Measurements from ENCODE around the gene EEF1AKMT4. TPM values are rescaled to one million over a fixed set of nuclear protein-coding genes. Genes with fewer than 3 reads are reported as not detected.

The EEF1AKMT4 gene
- 3.6 TPM for polyA plus RNA-seq (2013, experiment 1 of 2; ENCODE audit: insufficient read length)
- polyA plus RNA-seq (2013, experiment 2 of 2; ENCODE audit: insufficient read length), result 3.8 TPM

DNA sequence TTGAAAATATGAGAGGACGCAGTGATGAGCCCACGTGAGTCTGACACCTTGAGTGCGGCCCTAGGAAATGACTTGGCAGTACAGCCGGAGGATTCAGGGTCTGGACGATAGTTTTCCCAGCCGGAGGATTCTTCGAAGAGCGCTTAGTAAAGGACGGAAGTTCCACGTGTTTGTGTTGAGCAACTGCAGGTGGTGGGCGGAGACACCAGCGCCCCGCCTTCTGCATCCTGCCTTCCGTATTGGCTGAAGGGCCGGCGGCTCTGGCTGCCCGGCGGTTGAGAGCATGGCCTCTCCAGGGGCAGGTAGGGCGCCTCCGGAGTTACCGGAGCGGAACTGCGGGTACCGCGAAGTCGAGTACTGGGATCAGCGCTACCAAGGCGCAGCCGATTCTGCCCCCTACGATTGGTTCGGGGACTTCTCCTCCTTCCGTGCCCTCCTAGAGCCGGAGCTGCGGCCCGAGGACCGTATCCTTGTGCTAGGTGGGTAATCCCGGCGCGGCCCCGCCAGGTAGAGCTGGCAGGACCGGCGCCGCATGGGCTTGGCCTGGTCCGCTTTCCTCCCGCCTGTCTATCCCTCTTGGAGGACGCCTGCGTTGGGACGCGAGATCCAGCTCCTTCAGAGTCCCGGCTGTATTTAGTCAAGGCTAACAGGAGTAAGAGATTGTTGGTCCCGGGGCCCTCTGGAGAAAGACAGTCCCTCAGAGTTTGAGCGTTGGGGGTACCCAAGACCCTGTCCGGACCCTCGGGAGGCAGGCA lies at the start of gene EEF1AKMT4:
Gene EEF1AKMT4, plus strand, starts transcription at position 261 of the 755 bp plus-strand sequence. Its CDS starts 23 bp downstream, at position 284.
- peak; percentile 97 for DNase-seq

DNA sequence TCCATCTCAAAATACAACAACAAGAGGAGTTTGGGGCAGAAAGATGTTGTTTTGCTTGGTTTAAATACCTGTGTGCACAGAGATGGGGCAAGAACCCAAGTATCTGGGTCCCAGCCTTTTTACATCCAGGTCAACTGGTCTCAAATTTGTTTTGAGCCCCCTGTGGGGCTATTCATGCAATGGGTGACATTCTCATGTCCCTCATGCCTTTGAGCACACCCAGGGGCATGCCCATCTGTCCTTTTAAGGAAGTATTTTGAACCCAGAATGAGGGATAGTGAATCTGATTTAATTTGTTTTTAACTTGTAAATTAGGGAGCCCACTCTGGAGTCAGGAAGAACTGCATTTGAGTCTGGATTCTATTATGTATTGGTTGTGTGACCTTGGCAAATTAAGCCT lies 48.6 kb upstream of the EEF1AKMT4 start:
- DNase-seq, result no peak

- DNase-seq, result no peak
Observed at GRCh38 chr3:184203526-184203925, 45.9 kb upstream of the EEF1AKMT4 start.

GRCh38 chr3:184209146-184209923 lies 40.1 kb upstream of the EEF1AKMT4 start:
- no peak for DNase-seq

- no peak for DNase-seq
Observed at GRCh38 chr3:184211297-184211696, 38.2 kb upstream of the EEF1AKMT4 start.

DNA sequence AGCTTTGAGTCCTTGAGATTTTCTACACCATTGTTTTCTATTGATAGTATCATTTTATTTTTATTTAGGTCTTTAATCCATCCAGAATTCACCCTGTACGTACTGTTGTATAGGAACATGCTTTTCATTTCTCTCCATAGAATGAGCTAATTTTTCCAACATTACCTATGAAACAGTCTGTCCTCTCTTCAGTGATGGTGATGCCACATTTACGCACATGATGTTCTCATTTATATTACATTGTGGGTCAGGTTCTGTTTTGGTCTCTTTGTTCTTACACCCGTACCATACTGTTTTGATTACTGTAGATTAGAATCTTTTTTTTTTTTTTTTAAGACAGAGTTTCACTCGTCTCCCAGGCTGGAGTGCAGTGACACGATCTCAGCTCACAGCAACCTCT lies 37.8 kb upstream of the EEF1AKMT4 start:
- no peak for DNase-seq

DNA sequence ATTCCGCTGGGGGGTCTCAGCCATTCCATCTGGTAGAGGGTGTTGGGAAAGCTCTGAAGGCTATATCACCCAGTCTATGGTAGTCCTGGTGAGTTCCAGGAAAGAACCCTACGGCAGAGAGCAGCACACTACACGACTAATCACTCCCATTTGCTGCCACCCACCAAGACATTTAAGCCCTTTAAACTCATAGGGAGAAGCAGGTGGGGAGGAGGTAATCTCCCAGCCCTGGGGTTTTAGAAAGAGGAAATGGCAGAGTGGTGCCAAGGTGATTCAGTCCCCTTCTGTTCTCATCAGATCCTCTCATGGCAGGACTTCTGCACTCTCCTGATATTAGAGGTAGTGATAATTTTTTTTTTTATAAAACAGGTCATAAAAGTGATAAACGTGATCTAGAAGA lies 30.7 kb upstream of the EEF1AKMT4 start:
- DNase-seq, result no peak

DNA sequence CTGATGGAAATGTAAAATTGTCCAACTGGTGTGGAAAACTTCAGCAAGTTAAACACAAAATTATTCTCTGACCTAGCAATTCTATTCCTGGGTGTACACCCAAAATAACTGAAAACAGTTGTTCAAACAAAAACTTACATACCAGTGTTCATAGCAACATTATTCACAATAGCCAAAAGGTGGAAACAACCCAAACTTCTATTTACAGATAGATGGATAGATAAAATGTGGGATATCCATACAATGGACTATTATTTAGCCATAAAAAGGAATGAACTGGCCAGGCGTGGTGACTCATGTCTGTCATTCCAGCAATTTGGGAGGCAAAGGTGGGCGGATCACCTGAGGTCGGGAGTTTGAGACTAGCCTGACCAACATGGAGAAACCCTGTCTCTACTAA lies 27.0 kb upstream of the EEF1AKMT4 start:
- no peak for DNase-seq

DNA sequence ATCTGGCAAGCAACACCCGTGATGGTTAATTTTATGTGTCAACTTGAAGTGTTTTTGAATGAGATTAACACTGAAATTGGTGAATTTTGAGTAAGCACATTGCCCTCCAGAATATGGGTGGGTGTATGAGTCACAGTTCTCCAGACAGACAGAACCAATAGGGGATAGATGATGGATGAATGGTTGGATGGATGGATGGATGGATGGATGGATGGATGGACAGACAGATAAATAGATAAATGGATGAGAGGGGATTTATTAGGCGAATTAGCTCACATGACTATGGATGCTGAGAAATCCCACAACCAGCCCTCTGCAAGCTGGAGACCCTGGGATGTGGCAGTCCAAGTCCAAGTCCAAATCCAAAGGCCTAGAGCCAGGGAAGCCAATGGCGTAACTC lies 25.5 kb upstream of the EEF1AKMT4 start:
- no peak for DNase-seq

DNA sequence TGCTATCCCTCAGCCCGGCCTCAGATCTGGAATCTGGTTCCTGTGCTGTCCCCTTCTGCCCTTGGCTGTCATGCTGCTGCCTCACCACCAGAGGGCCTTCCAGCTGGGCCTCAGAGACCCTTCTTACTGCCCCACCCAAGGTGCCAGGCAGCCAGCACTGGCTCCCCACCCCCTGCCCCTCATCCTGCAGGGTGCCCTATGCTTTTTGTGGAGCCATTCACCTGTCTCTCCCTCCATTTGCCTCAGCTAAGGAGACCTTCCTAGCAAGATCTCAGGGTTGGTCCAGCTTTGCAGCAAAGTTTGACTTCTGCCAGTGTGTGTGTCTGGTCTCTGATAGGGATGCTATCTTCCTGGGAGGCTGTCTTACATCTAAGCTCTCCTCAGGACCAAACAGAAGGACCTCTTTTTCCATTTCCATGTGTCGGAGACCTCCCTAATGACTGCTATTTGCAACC lies 22.0 kb upstream of the EEF1AKMT4 start:
- DNase-seq, result peak; percentile 22

DNA sequence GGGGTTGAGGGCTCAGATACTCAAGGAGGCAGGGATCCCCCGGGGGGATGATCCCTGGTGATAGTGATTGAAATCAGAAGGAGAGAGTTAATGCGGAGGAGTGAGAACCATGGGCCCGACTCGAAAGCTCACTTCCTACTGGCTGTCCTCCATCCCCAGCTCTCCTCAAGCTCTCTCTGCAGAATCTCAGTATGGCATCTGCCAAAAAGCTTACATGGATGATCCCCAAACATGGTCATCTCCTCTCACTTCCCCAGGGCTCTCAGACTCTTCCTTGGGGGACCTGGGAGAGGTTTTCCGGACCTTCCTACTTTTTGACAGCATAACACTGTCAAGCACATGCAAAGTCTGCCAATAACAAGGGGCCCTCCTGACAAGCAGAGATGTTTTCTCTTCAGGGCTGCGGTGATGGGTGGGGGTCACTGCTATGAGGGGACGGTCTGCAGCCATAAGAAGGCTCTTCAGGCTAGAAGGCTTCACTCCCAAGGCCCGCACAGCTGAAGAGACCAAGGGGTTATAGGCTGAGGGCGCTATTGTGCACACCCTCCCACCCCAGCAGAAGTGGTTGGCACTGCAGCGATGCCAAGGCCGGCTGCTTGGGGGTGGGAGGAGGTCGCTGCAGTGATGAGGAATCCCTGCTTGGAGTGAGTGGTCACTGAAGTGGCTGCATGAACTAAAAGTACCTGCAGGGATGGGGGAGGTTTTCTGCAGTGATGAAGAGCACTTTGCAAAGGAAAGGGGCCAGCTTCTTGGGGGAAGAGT lies 20.9 kb upstream of the EEF1AKMT4 start:
- no peak for DNase-seq

DNA sequence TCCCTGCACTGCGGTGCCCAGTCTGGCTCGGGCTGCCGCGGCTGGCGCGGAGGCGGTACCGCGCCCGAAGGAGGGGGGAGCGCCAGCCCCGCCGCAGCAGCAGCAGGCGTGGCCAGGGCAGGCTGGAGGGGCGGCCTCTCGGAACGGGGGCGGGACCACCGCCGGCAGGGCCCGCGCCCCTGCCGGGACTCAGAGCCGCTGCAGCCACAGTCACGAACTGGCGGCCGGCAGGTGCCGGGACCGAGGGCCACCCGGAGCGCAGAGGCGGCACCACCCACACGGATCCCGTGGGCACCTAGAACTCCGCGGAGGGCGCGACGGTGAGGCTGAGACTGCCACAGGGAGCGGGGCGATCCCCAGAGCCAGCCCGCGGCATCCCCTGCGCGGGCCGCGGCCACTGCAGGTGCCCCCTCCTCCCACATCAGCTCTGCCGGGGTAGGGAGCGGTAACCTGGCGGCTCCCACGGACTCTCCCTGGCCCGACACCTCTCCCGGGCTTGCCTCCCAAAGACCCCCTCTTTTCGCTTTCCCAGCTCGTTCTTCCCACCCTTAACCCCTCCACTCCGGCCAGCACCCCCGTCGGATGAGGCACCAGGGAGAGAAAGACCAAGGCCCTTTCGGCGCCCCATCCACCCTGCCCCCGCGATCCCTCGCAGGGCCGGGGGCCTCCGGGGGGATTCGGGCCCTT lies 19.9 kb upstream of the EEF1AKMT4 start, which contains the start of gene VWA5B2:
Gene VWA5B2, plus strand, starts transcription at position 192 of the 687 bp plus-strand sequence. CDS start 944 bp downstream, outside the sequence.
- DNase-seq, result peak; percentile 32

- no peak for DNase-seq
Observed at GRCh38 chr3:184230081-184230602, 19.3 kb upstream of the EEF1AKMT4 start.

- DNase-seq, result no peak
Observed at GRCh38 chr3:184230603-184231528, 18.6 kb upstream of the EEF1AKMT4 start.

DNA sequence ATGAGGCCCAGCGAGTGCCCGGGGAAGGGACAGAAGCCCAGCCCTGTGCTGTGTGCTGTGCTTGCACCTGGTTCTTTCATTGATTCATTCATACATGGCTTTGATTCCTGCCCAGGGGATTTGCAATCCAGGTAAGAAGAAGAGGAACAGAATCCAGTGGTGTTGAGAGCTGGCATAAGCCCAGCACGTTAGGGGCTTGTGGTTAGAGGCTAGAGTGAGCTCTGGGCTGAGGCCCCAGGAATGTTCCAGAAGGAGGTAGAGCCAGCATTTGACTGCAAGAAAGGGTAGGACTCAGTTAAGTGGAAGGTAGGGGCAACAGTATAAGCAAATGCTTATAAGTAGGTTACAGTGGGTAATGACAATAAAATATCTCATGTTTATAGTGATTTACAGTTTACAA lies 17.8 kb upstream of the EEF1AKMT4 start:
- DNase-seq, result no peak

DNA sequence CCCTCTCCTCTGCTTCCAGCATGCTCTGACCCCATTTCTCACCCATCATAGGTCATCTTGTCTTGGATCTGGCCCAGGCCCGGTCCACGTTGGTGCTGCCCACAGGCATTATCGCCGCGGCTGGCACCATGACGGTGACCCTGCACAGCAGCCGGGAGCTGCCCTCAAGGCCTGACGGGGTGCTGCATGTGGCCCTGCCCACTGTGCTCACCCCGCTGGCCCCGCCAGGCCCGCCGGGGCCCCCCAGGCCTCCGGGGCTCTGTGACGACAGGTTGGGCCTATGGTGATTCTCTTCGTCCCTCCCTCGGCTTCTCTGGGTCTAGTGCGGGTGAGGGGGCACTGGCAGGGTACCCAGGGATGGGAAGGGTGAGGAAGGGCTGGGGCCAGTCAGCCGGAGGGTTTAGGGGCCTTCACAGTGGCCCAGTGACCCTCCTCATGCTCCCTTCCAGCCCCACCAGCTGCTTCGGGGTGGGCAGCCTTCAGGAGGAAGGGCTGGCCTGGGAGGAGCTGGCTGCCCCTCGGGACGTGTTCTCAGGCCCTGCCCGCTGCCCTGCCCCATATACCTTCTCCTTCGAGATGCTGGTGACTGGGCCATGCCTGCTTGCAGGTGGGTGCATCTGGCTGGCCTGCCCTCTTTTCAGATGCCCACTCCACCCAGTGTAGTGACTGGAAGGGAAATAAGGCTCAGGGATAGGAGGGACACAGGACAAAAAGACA lies 16.2 kb upstream of the EEF1AKMT4 start:
- DNase-seq, result no peak

GRCh38 chr3:184234224-184234623 lies 15.2 kb upstream of the EEF1AKMT4 start:
- peak; percentile 49 for DNase-seq

DNA sequence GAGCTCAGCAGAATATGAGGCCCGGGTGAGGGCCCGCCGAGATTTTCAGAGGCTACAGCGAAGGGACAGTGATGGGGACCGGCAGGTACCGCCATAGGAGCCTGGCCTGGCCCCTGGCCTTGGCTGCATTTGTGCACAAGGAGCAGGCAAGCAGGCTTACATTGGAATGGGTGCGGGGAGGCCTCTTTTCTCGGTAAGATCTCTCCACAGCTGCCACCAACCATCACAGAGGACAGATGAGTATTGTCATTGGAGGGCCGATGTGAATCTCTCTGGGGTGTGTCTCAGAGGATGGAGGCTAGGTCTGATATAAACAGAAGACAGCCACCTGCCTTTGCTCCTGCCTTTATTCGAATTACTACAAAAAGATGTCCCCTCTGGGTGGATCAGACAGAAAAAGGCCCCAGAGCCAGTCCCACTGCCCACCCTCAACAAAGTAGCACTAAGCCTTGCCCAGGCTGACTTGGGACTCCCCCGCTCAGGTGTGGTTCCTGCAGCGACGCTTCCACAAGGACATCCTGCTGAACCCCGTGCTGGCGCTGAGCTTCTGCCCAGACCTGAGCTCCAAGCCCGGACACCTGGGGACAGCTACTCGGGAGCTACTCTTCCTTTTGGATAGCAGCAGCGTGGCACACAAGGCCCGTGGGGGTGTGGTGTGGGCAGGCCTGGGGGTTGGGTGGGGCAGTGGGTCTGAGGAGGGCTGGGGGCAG lies 14.6 kb upstream of the EEF1AKMT4 start:
- no peak for DNase-seq

GRCh38 chr3:184235381-184236032 lies 14.0 kb upstream of the EEF1AKMT4 start:
- DNase-seq, result no peak
